ENCODE measurements around the gene LIPK.

DNA sequence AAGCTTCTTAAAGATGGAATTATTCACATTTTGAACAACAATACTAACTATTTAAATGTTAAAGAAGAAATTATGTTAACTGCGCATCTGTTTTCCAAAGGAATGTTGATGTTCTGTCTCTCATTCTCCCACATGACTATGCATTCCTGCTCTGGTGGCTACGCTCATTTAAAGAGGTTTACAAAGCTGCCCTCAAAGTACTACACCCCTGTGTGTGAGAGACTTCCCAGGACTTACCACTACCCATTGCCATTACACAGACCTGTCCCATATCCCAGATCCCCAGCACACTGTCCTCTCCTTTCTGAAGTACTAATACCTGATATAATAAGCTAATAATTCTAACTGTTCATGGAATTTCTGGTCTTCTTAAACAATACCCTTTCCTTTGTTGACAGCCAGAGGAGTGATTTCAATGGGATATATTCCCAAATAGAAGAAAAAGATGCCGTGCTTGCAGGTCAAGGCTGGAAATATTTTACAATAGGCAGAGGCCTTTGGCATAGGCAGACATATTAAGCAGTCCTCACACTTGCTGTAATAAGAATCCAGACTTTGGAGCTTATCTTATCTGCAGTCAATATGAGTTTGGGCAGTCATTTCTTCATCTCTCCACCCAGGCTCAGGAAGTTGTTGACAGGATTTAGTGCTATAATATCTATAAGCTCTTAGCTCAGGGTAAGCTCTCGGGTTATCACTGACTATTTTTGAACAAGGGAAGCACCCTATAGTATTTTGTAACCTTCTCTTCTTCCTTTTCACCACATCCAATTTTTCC lies 29.6 kb upstream of the LIPK start:
- TF ChIP-seq, protein P1, sequence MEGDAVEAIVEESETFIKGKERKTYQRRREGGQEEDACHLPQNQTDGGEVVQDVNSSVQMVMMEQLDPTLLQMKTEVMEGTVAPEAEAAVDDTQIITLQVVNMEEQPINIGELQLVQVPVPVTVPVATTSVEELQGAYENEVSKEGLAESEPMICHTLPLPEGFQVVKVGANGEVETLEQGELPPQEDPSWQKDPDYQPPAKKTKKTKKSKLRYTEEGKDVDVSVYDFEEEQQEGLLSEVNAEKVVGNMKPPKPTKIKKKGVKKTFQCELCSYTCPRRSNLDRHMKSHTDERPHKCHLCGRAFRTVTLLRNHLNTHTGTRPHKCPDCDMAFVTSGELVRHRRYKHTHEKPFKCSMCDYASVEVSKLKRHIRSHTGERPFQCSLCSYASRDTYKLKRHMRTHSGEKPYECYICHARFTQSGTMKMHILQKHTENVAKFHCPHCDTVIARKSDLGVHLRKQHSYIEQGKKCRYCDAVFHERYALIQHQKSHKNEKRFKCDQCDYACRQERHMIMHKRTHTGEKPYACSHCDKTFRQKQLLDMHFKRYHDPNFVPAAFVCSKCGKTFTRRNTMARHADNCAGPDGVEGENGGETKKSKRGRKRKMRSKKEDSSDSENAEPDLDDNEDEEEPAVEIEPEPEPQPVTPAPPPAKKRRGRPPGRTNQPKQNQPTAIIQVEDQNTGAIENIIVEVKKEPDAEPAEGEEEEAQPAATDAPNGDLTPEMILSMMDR (IDR thresholded peaks at IDR 0.05): no peak
- no peak for TF ChIP-seq POLR2A (IDR thresholded peaks at IDR 0.05)

Measured in thyroid gland (tissue), 4 donors.